Smooth muscle cell (in vitro differentiated cells): Measurements from ENCODE around the gene ISG20L2. TPM values are rescaled to one million over a fixed set of nuclear protein-coding genes. Genes with fewer than 3 reads are reported as not detected.

Experiments
- DNase-seq: peaks from one replicate; lab custom pipeline; 2025; ENCODE audit not compliant: unreplicated experiment; lab: John Stamatoyannopoulos, UW
- H2AFZ ChIP-seq: fragments of 200-600 bp; sonication (generic); 2 replicates; pipeline ENCODE4 v1.6.0; 2016; ENCODE audit warnings: antibody characterized with exemption, low read depth, mild to moderate bottlenecking
- H3F3A ChIP-seq: fragments of 200-600 bp; sonication (generic); 2 replicates; pipeline ENCODE4 v1.6.0; 2017; ENCODE audit warnings: antibody characterized with exemption, low read depth
- H3K27ac ChIP-seq: fragments of 200-600 bp; sonication (generic); 2 replicates; pipeline ENCODE4 v1.5.1; 2016; ENCODE audit warnings: low read depth, mild to moderate bottlenecking
- H3K27me3 ChIP-seq: fragments of 200-600 bp; sonication (generic); 2 replicates; pipeline ENCODE4 v1.6.1; 2016; ENCODE audit warnings: low read depth, mild to moderate bottlenecking
- H3K36me3 ChIP-seq: fragments of 200-600 bp; sonication (generic); 2 replicates; pipeline ENCODE4 v1.5.1; 2016; ENCODE audit warnings: low read depth
- H3K4me1 ChIP-seq: fragments of 200-600 bp; sonication (generic); 2 replicates; pipeline ENCODE4 v1.5.1; 2016; ENCODE audit warnings: low read depth
- H3K4me2 ChIP-seq: fragments of 200-600 bp; sonication (generic); 2 replicates; pipeline ENCODE4 v1.6.0; 2016; ENCODE audit warnings: mild to moderate bottlenecking
- H3K4me3 ChIP-seq: fragments of 200-600 bp; sonication (generic); 2 replicates; pipeline ENCODE4 v1.5.1; 2016; ENCODE audit warnings: mild to moderate bottlenecking
- H3K79me2 ChIP-seq: fragments of 200-600 bp; sonication (generic); 2 replicates; pipeline ENCODE4 v1.6.0; 2016; ENCODE audit warnings: low read depth, mild to moderate bottlenecking
- H3K9ac ChIP-seq: fragments of 200-600 bp; sonication (generic); 2 replicates; pipeline ENCODE4 v1.6.0; 2016; ENCODE audit warnings: low read depth
- H3K9me3 ChIP-seq: fragments of 200-600 bp; sonication (generic); replicated peaks from 2 replicates; pipeline ENCODE4 v1.5.1; 2016; ENCODE audit warnings: low read depth
- H4K20me1 ChIP-seq: fragments of 200-600 bp; sonication (generic); 2 replicates; pipeline ENCODE4 v1.6.0; 2016; ENCODE audit warnings: low read depth
- WGBS: methylation state at CpG from one replicate; pipeline ENCODE4 v1.1.7; 2016; ENCODE audit warnings: low lambda C conversion rate; 5-methylcytosine and 5-hydroxymethylcytosine counted together
- polyA plus RNA-seq: library from polyadenylated mRNA; unstranded; fragments of >200 nt; fragmentation: Nextera tagmentation; extraction: Ambion mirVana; gene quantifications from 2 replicates; pipeline ENCODE4 v1.2.1, GENCODE V29; 2016
- total RNA-seq: library from RNA; depleted of rRNA; stranded (reverse); fragments of >200 nt; gene quantifications from 2 replicates; pipeline ENCODE4 v1.2.3, GENCODE V29; 2014
- TF ChIP-seq, protein P1 (sequence below): fragments of 200-600 bp; sonication (generic); IDR thresholded peaks from 2 replicates; pipeline ENCODE4 v1.5.1; 2017; ENCODE audit warnings: borderline replicate concordance, mild to moderate bottlenecking, antibody characterized with exemption; ENCODE audit not compliant: insufficient read depth, poor library complexity, severe bottlenecking

ISG20L2 gene
- total and polyA plus RNA-seq, 2 experiments from 2014 or later = 13.8 to 17.4 TPM

DNA sequence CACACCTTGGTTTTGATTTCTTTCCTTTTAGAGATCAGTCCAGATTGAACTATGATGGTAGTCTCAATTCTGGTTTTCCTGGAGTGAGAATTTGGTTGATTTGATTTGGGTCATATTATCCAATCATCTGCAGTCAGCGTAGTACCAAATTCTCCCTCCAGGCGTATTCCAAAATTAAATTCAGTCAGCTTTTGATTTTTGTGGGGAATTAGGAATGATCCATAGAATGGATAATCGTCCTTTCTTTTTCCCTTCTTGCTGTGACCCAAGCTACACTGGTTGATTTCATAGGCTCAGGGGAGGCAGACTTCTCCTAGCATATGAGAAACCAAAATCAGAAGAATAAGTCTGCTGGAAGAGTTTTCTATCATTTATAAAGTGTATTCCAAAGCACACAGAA, 43.7 kb upstream of the ISG20L2 start:
- peaks cover 17% of the 10 kb centered on the region for H3F3A ChIP-seq
- no peak overlapping the region for H3K4me3 ChIP-seq
- 92% methylated on average over 3 of the region's 3 CpGs for WGBS
- H3K9me3 ChIP-seq = no peaks in the 10 kb centered on the region
- H3K79me2 ChIP-seq = peaks cover 94% of the 10 kb centered on the region
- TF ChIP-seq, protein P1, sequence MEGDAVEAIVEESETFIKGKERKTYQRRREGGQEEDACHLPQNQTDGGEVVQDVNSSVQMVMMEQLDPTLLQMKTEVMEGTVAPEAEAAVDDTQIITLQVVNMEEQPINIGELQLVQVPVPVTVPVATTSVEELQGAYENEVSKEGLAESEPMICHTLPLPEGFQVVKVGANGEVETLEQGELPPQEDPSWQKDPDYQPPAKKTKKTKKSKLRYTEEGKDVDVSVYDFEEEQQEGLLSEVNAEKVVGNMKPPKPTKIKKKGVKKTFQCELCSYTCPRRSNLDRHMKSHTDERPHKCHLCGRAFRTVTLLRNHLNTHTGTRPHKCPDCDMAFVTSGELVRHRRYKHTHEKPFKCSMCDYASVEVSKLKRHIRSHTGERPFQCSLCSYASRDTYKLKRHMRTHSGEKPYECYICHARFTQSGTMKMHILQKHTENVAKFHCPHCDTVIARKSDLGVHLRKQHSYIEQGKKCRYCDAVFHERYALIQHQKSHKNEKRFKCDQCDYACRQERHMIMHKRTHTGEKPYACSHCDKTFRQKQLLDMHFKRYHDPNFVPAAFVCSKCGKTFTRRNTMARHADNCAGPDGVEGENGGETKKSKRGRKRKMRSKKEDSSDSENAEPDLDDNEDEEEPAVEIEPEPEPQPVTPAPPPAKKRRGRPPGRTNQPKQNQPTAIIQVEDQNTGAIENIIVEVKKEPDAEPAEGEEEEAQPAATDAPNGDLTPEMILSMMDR = no peak
- no peaks in the 10 kb centered on the region for H3K36me3 ChIP-seq
- H3K9ac ChIP-seq = no peak overlapping the region
- no peaks in the 10 kb centered on the region for H3K27me3 ChIP-seq
- peaks cover 19% of the 10 kb centered on the region for H3K4me1 ChIP-seq
- peak overlapping the region; percentile 20 for H3K27ac ChIP-seq
- H2AFZ ChIP-seq = no peak overlapping the region
- no peak for DNase-seq
- peak overlapping the region; percentile 77 for H3K4me2 ChIP-seq
- peaks cover 89% of the 10 kb centered on the region for H4K20me1 ChIP-seq

DNA sequence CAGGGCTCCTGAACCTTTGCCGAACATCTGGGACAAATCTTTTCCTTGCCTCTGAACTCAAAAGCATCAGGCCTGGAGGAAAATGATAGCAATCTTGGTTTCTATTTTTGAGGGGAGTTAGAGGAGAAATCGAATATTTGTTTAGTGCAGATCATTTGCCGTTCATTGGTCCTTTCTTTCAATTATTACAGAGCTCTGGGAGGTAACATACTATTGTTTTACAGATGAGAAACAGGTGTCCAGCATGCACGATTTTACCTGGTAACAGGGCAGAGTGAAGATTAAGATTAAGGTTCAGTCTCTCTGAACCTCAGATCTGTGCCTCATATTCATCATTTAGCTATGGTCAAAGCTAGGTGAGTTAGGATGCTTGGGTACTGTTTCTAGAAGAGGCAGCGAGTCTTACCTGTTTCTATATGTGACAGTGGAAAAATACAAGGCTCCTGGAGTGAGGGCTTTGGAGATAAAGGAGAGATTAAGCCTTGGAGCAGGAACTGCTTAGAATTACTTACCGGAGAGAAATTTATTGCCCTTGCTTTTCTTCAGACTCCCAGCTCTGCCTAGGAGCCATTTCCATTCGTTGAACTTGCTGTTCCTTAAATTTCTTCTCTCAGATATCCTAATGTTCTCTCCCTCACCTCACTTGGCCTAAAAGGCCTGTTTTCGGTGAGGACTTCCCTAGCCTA, 40.2 kb upstream of the ISG20L2 start:
- H3K27me3 ChIP-seq = no peaks in the 10 kb centered on the region
- peak overlapping the region; percentile 90 for H3K4me2 ChIP-seq
- TF ChIP-seq, protein P1 = no peak
- WGBS = 25% methylated on average over 8 of the region's 8 CpGs
- no peak overlapping the region for H2AFZ ChIP-seq
- peaks cover 57% of the 10 kb centered on the region for H4K20me1 ChIP-seq
- H3K9ac ChIP-seq = peak overlapping the region; percentile 95
- no peaks in the 10 kb centered on the region for H3K36me3 ChIP-seq
- H3F3A ChIP-seq = peaks cover 9% of the 10 kb centered on the region
- peaks cover 62% of the 10 kb centered on the region for H3K79me2 ChIP-seq
- H3K9me3 ChIP-seq = no peaks in the 10 kb centered on the region
- DNase-seq = no peak
- H3K4me1 ChIP-seq = peaks cover 19% of the 10 kb centered on the region
- peak overlapping the region; percentile 85 for H3K27ac ChIP-seq
- H3K4me3 ChIP-seq = peak overlapping the region; percentile 86

DNA sequence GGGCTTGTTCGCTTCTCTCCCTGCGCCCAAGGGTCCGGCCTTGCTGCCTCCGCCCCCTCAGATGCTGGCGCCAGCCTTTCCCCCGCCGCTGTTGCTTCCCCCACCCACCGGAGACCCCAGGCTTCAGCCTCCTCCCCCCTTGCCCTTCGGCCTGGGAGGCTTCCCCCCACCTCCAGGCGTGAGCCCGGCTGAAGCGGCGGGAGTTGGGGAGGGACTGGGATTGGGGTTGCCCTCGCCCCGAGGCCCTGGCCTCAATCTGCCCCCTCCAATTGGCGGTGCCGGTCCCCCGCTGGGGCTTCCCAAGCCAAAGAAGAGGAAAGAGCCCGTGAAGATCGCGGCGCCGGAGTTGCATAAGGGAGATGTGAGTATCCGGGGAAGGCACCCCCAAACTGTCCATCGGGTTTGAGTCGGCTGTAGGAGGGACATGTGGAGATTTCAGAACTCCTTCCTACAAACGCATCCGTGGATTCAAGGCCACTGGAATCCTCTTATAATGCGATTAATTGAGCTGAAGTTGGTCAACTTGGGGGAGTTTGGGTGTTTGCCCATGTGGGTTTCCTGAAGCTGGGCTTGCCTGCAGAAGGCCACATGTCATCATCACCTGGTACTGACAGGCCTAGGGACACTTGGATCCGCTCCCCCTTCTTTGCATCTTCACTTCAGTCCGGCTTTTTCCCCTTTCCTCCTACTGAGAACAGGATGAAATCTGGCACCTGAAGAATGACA, 39.5 kb upstream of the ISG20L2 start:
- Histone ChIP-seq H3K4me3 (peak overlapping the region; percentile 86), H3K36me3 (no peaks in the 10 kb centered on the region), H3K27me3 (no peaks in the 10 kb centered on the region), H3K79me2 (peaks cover 55% of the 10 kb centered on the region), H3K4me1 (peaks cover 19% of the 10 kb centered on the region), H3K27ac (peak overlapping the region; percentile 85), H3F3A (peaks cover 9% of the 10 kb centered on the region), H3K9me3 (no peaks in the 10 kb centered on the region), H3K9ac (peak overlapping the region; percentile 95), H2AFZ (no peak overlapping the region), H4K20me1 (peaks cover 50% of the 10 kb centered on the region), H3K4me2 (peak overlapping the region; percentile 90)
- TF ChIP-seq, protein P1 = no peak
- 2% methylated on average over 23 of the region's 31 CpGs for WGBS
- no peak for DNase-seq
